B cell (primary cell): ENCODE results near the gene PDE4C. TPM values are rescaled to one million over a fixed set of nuclear protein-coding genes. Genes with fewer than 3 reads are reported as not detected.

Experiments used
- ATAC-seq: fragments of 200-7000 bp; cut with Tn5 transposase; one replicate; pipeline ENCODE4 v1.10.0; 2021; ENCODE audit warnings: low read depth, mild to moderate bottlenecking, moderate number of reproducible peaks, moderate library complexity
- CTCF ChIA-PET: fragments of 350-600 bp; sonication (Branson Sonifier 250); formaldehyde crosslinking; loops from one replicate; lab custom pipeline; 2021; ENCODE audit warnings: antibody characterized with exemption, inconsistent platforms; lab: Charles Lee
- POLR2A ChIA-PET: fragments of 350-600 bp; sonication (Branson Sonifier 250); formaldehyde crosslinking; loops from one replicate; lab custom pipeline; 2021; ENCODE audit warnings: antibody characterized with exemption; lab: Charles Lee
- DNase-seq: peaks from one replicate; pipeline ENCODE4 v3.0.0; 2013
- H2AFZ ChIP-seq: 2 replicates; pipeline ENCODE4 v1.6.1; 2012; ENCODE audit warnings: mild to moderate bottlenecking, low read depth, low read length; ENCODE audit not compliant: insufficient read depth, poor library complexity, severe bottlenecking
- H3K27ac ChIP-seq, 2 donors: 1 replicate in 1 of 2; 2 replicates in 1 of 2; pipeline ENCODE4 v1.5.1; 2012 to 2013; ENCODE audit warnings: low read length in 2 of 2, mild to moderate bottlenecking in 2 of 2, moderate library complexity in 1 of 2
- H3K27me3 ChIP-seq, 4 experiments: fragments of 200-600 bp in 1 of 4; sonication (generic) in 1 of 4; replicated peaks in 1 of 4; 1 replicate in 2 of 4; 2 replicates in 2 of 4; pipeline versions ENCODE4 v1.6.1 to v1.7.0; 2013 to 2016; ENCODE audit warnings: low read length in 3 of 4, mild to moderate bottlenecking in 2 of 4, mixed read lengths in 1 of 4, moderate library complexity in 1 of 4; ENCODE audit not compliant: insufficient read depth in 4 of 4, control insufficient read depth in 3 of 4; ENCODE audit errors: control extremely low read depth in 1 of 4
- H3K36me3 ChIP-seq, 2 experiments: replicated peaks in 1 of 2; 1 replicate in 1 of 2; 2 replicates in 1 of 2; pipeline versions ENCODE4 v1.6.1 to v1.7.1; 2013; ENCODE audit warnings: low read length in 1 of 2; ENCODE audit not compliant: insufficient read depth in 2 of 2, control insufficient read depth in 1 of 2; ENCODE audit errors: control extremely low read depth in 1 of 2, extremely low read depth in 1 of 2
- H3K4me1 ChIP-seq, 2 donors: fragments of 200-600 bp in 1 of 2; sonication (generic) in 1 of 2; 1 replicate in 1 of 2; 2 replicates in 1 of 2; pipeline versions ENCODE4 v1.5.1 to v1.6.1; 2013 to 2017; ENCODE audit warnings: low read length in 2 of 2; ENCODE audit not compliant: control insufficient read depth in 2 of 2, insufficient read depth in 2 of 2
- H3K4me2 ChIP-seq: replicated peaks from 2 replicates; pipeline ENCODE3; 2012; ENCODE audit warnings: mild to moderate bottlenecking, low read depth, low read length; ENCODE audit not compliant: poor library complexity, severe bottlenecking
- H3K4me3 ChIP-seq, 5 experiments: fragments of 200-600 bp in 1 of 5; sonication (generic) in 1 of 5; 1 replicate in 3 of 5; 2 replicates in 2 of 5; pipeline versions ENCODE4 v1.5.1 to v1.7.0; 2011 to 2016; ENCODE audit warnings: low read length in 4 of 5, mild to moderate bottlenecking in 4 of 5, low read depth in 2 of 5, control low read depth in 1 of 5, moderate library complexity in 1 of 5; ENCODE audit not compliant: insufficient read depth in 1 of 5; ENCODE audit errors: control extremely low read depth in 1 of 5, extremely low read depth in 1 of 5
- H3K79me2 ChIP-seq: fragments of 200-600 bp; sonication (generic); one replicate; pipeline ENCODE4 v1.6.0; 2016; ENCODE audit warnings: low read length; ENCODE audit not compliant: control insufficient read depth, insufficient read depth
- H3K9ac ChIP-seq: fragments of 200-600 bp; sonication (generic); 2 replicates; pipeline ENCODE4 v1.6.1; 2017; ENCODE audit warnings: mild to moderate bottlenecking, low read length, moderate library complexity
- H3K9me3 ChIP-seq, 3 donors: one replicate each; pipeline versions ENCODE4 v1.6.1 to v1.7.1; 2013; ENCODE audit warnings: low read length in 2 of 3; ENCODE audit not compliant: control insufficient read depth in 2 of 3, insufficient read depth in 1 of 3; ENCODE audit errors: control extremely low read depth in 1 of 3
- H4K20me1 ChIP-seq: 2 replicates; pipeline ENCODE4 v1.6.0; 2012; ENCODE audit warnings: mild to moderate bottlenecking, low read length; ENCODE audit not compliant: insufficient read depth, control insufficient read depth, poor library complexity, severe bottlenecking
- H3K27ac Mint-ChIP-seq: one replicate; pipeline ENCODE4 v1.8.0; 2021; ENCODE audit warnings: mixed read lengths
- H3K27me3 Mint-ChIP-seq: one replicate; pipeline ENCODE4 v1.8.0; 2021; ENCODE audit warnings: mixed read lengths
- H3K4me1 Mint-ChIP-seq: one replicate; pipeline ENCODE4 v1.8.0; 2021; ENCODE audit warnings: mixed read lengths
- H3K4me3 Mint-ChIP-seq: one replicate; pipeline ENCODE4 v1.8.0; 2021; ENCODE audit warnings: mixed read lengths
- H3K9me3 Mint-ChIP-seq: one replicate; pipeline ENCODE4 v1.8.0; 2022; ENCODE audit warnings: mixed read lengths; ENCODE audit not compliant: insufficient read depth
- CTCF ChIP-seq: fragments of 200-600 bp; IDR thresholded peaks from one replicate; pipeline ENCODE4 v1.8.0; 2022; ENCODE audit warnings: antibody characterized with exemption, mild to moderate bottlenecking
- EZH2 ChIP-seq: IDR thresholded peaks from 2 replicates; pipeline ENCODE4 v1.6.1; 2012; ENCODE audit warnings: borderline replicate concordance, low read depth, mild to moderate bottlenecking, moderate library complexity, low read length; ENCODE audit not compliant: insufficient read depth, poor library complexity, severe bottlenecking
- WGBS: methylation state at CpG from one replicate; pipeline ENCODE4 v1.1.5; 2013; ENCODE audit warnings: missing lambda C conversion rate; ENCODE audit not compliant: insufficient coverage; 5-methylcytosine and 5-hydroxymethylcytosine counted together
- intact Hi-C: fragments of 100-400 bp; cut with micrococcal nuclease; formaldehyde crosslinking; loops from one replicate; pipeline ENCODE4 v1.10.0; 2022
- polyA plus RNA-seq: library from polyadenylated mRNA; depleted of rRNA; stranded (reverse); fragments of >200 nt; gene quantifications from 2 replicates; pipeline ENCODE4 v1.2.3, GENCODE V29; 2012
- total RNA-seq, 2 donors: library from RNA; stranded (reverse); fragments of 120-200 nt in 1 of 2; gene quantifications; 1 replicate in 1 of 2; 2 replicates in 1 of 2; pipeline versions ENCODE4 v1.2.3 to v1.2.4, GENCODE V29; 2013 to 2022

PDE4C gene
- total and polyA plus RNA-seq, 2 donors (not counting 1 experiment from before 2014, with no cell fraction given) = not detected

- peak overlapping the region; percentile 69 for H3K9ac ChIP-seq
- Mint-ChIP-seq H3K27ac (peak overlapping the region; percentile 96), H3K27me3 (no peaks in the 10 kb centered on the region), H3K4me1 (peaks cover 28% of the 10 kb centered on the region), H3K4me3 (peak overlapping the region; percentile 95), H3K9me3 (no peaks in the 10 kb centered on the region)
- DNase-seq = no peak
- H4K20me1 ChIP-seq = no peaks in the 10 kb centered on the region
- peak overlapping the region; percentile 31 to 39 for H3K27ac ChIP-seq
- peak overlapping the region; percentile 46 to 78 (median 75) for H3K4me3 ChIP-seq
- TF ChIP-seq EZH2 = no peak
- peak; percentile 17 for TF ChIP-seq CTCF
- POLR2A ChIA-PET = interaction anchor here (0.6 to 3.9 kb wide), 7 partner anchors 8 to 202 kb away, joined by 3 to 27 read pairs (median 8); partner anchors contain the start of genes LSM4 and MPV17L2
- no peak for ATAC-seq
- H3K4me1 ChIP-seq = peaks cover 15 to 29% of the 10 kb centered on the region in 2 donors
- peaks cover 26% of the 10 kb centered on the region for H3K79me2 ChIP-seq
- CTCF ChIA-PET = interaction anchor here (0.8 to 11.5 kb wide), 4 partner anchors 10 to 76 kb away, joined by 3 to 152 read pairs (median 21); partner anchors contain the start of gene MPV17L2
- WGBS = 4% methylated on average over 32 of the region's 32 CpGs
- H3K4me2 ChIP-seq = peak overlapping the region; percentile 85
- H3K36me3 ChIP-seq = peaks cover 0 to 17% of the 10 kb centered on the region in 2 experiments
- H3K9me3 ChIP-seq = no peaks in the 10 kb centered on the region
- no peaks in the 10 kb centered on the region for H3K27me3 ChIP-seq
- intact Hi-C loops = loop anchor here (5.0 kb wide), 1 partner anchor 629 kb away; the partner anchor contains the start of gene UPF1
- H2AFZ ChIP-seq = peak overlapping the region; percentile 67
These were observed 23.3 kb downstream of the PDE4C start for GRCh38 chr19:18202778-18203407.

GRCh38 chr19:18202397-18202777 lies 23.9 kb downstream of the PDE4C start:
- H3K27ac Mint-ChIP-seq = no peak overlapping the region

More at GRCh38 chr19:18202397-18202777, 23.9 kb downstream of the PDE4C start:
- no peaks in the 10 kb centered on the region for H3K9me3 Mint-ChIP-seq
- peak overlapping the region; percentile 85 for H3K4me2 ChIP-seq
- ATAC-seq (no peak), DNase-seq (no peak)
- peaks cover 26% of the 10 kb centered on the region for H3K79me2 ChIP-seq
- peaks cover 0 to 21% of the 10 kb centered on the region in 2 experiments for H3K36me3 ChIP-seq
- no peak overlapping the region for H3K9ac ChIP-seq
- no peak for TF ChIP-seq CTCF
- TF ChIP-seq EZH2 = no peak
- H3K4me1 ChIP-seq = peaks cover 15 to 29% of the 10 kb centered on the region in 2 donors
- intact Hi-C loops = loop anchor here (5.0 kb wide), 1 partner anchor 630 kb away; the partner anchor contains the start of gene UPF1
- peaks cover 28% of the 10 kb centered on the region for H3K4me1 Mint-ChIP-seq
- peak overlapping the region; percentile 67 for H2AFZ ChIP-seq
- H3K27me3 Mint-ChIP-seq = no peaks in the 10 kb centered on the region
- H3K27ac ChIP-seq = no peak overlapping the region
- WGBS = 91% methylated on average over 24 of the region's 24 CpGs
- H3K27me3 ChIP-seq = no peaks in the 10 kb centered on the region
- H3K4me3 ChIP-seq = no peak overlapping the region
- ChIA-PET POLR2A (interaction anchor here (0.6 kb wide), 1 partner anchor 47 kb away, joined by 3 read pairs; no protein-coding TSS in a partner anchor), CTCF (interaction anchor here (0.8 to 11.5 kb wide), 3 partner anchors 9 to 50 kb away, joined by 3 to 152 read pairs (median 24); partner anchors contain the start of gene MPV17L2)
- no peaks in the 10 kb centered on the region for H3K9me3 ChIP-seq
- no peaks in the 10 kb centered on the region for H4K20me1 ChIP-seq
- peak overlapping the region; percentile 79 for H3K4me3 Mint-ChIP-seq
